Activated CD4-positive, alpha-beta T cell treated with anti-CD3 and anti-CD28 coated beads for 36 hours (primary cell): Measurements from ENCODE around the gene TMF1. TPM values are rescaled to one million over a fixed set of nuclear protein-coding genes. Genes with fewer than 3 reads are reported as not detected.

Experiments
- ATAC-seq: fragments of 200-7000 bp; cut with Tn5 transposase; one replicate; pipeline ENCODE4 v1.10.0; 2021; ENCODE audit warnings: mild to moderate bottlenecking, moderate library complexity
- CTCF ChIA-PET: fragments of 350-600 bp; sonication (Branson Sonifier 250); formaldehyde crosslinking; loops from one replicate; lab custom pipeline; 2021; ENCODE audit warnings: antibody characterized with exemption; lab: Charles Lee
- POLR2A ChIA-PET: fragments of 350-600 bp; sonication (Branson Sonifier 250); formaldehyde crosslinking; loops from one replicate; lab custom pipeline; 2021; ENCODE audit warnings: antibody characterized with exemption, inconsistent platforms; lab: Charles Lee
- DNase-seq: peaks from one replicate; pipeline ENCODE4 v3.0.0-alpha.2; 2020
- H3K27ac Mint-ChIP-seq: one replicate; pipeline ENCODE4 v1.8.0; 2021; ENCODE audit warnings: mixed read lengths
- H3K27me3 Mint-ChIP-seq: one replicate; pipeline ENCODE4 v1.8.0; 2021; ENCODE audit warnings: mixed read lengths
- H3K36me3 Mint-ChIP-seq: one replicate; pipeline ENCODE4 v1.8.0; 2021; ENCODE audit warnings: low read depth, mixed read lengths
- H3K4me1 Mint-ChIP-seq: one replicate; pipeline ENCODE4 v1.8.0; 2021; ENCODE audit warnings: mixed read lengths
- H3K4me3 Mint-ChIP-seq: one replicate; pipeline ENCODE4 v1.8.0; 2021; ENCODE audit warnings: mild to moderate bottlenecking, moderate library complexity, mixed read lengths
- H3K9me3 Mint-ChIP-seq: one replicate; pipeline ENCODE4 v1.8.0; 2021; ENCODE audit warnings: low read depth, mixed read lengths
- intact Hi-C, 2 experiments: fragments of 100-400 bp; cut with DNase I in 1 of 2; cut with micrococcal nuclease in 1 of 2; formaldehyde crosslinking; loops; one replicate each; pipeline versions ENCODE4 v1.14.2 to v1.15.1; 2022 to 2024; cut with DNase I, micrococcal nuclease
- total RNA-seq, 2 experiments: library from RNA; stranded (reverse); gene quantifications; one replicate each; pipeline ENCODE4 v1.2.3, GENCODE V29; 2021

TMF1 gene
- total RNA-seq, 2 experiments from 2014 or later, result 33.2 to 34.1 TPM

GRCh38 chr3:69090021-69090420, 37.9 kb upstream of the TMF1 start:
- Mint-ChIP-seq H3K4me3 (peak overlapping the region; percentile 54), H3K27me3 (no peaks in the 10 kb centered on the region), H3K36me3 (peaks cover 51% of the 10 kb centered on the region), H3K4me1 (peaks cover 66% of the 10 kb centered on the region), H3K27ac (peak overlapping the region; percentile 89), H3K9me3 (no peaks in the 10 kb centered on the region)
- CTCF ChIA-PET, result interaction anchor here (1.5 to 6.7 kb wide), 3 partner anchors 31 to 216 kb away, joined by 4 to 24 read pairs (median 5); partner anchors contain the start of gene TMF1
- intact Hi-C loops, result loop anchor here in 1 of 2 experiments (2.0 kb wide), 1 partner anchor 115 kb away; no protein-coding TSS in a partner anchor
- ATAC-seq (peak; percentile 1), DNase-seq (no peak)
- POLR2A ChIA-PET, result interaction anchor here (0.6 kb wide), 1 partner anchor 16 kb away, joined by 3 read pairs; no protein-coding TSS in a partner anchor

GRCh38 chr3:69088063-69088462, 35.9 kb upstream of the TMF1 start:
- H3K27me3 Mint-ChIP-seq, result no peaks in the 10 kb centered on the region
- H3K4me3 Mint-ChIP-seq, result peak overlapping the region; percentile 65
- ChIA-PET CTCF (interaction anchor here (0.6 to 6.7 kb wide), 6 partner anchors 10 to 44 kb away, joined by 3 to 24 read pairs (median 4); partner anchors contain the start of gene TMF1), POLR2A (no interaction called here)
- peak overlapping the region; percentile 89 for H3K27ac Mint-ChIP-seq
- peaks cover 64% of the 10 kb centered on the region for H3K4me1 Mint-ChIP-seq
- ATAC-seq (peak; percentile 13), DNase-seq (peak; percentile 34)
- peaks cover 41% of the 10 kb centered on the region for H3K36me3 Mint-ChIP-seq
- H3K9me3 Mint-ChIP-seq, result no peaks in the 10 kb centered on the region
- intact Hi-C loops, result loop anchor here (10.0 kb wide), 2 partner anchors 1433 to 1977 kb away; partner anchors contain the start of gene SUCLG2 (in 1 of the 2)

- H3K27ac Mint-ChIP-seq, result peak overlapping the region; percentile 89
- DNase-seq (no peak), ATAC-seq (no peak)
- intact Hi-C loops, result loop anchor here (10.0 kb wide), 2 partner anchors 1432 to 1978 kb away; partner anchors contain the start of gene SUCLG2 (in 1 of the 2)
- ChIA-PET POLR2A (interaction anchor here (0.9 kb wide), 1 partner anchor 18 kb away, joined by 4 read pairs; no protein-coding TSS in a partner anchor), CTCF (interaction anchor here (0.6 to 6.7 kb wide), 8 partner anchors 9 to 218 kb away, joined by 3 to 24 read pairs (median 5); partner anchors contain the start of gene TMF1)
- peaks cover 64% of the 10 kb centered on the region for H3K4me1 Mint-ChIP-seq
- peak overlapping the region; percentile 90 for H3K4me3 Mint-ChIP-seq
- H3K27me3 Mint-ChIP-seq, result no peaks in the 10 kb centered on the region
- H3K36me3 Mint-ChIP-seq, result peaks cover 37% of the 10 kb centered on the region
- H3K9me3 Mint-ChIP-seq, result no peaks in the 10 kb centered on the region
Measured at GRCh38 chr3:69087030-69087791, 35.1 kb upstream of the TMF1 start.

GRCh38 chr3:69085833-69086722, 33.9 kb upstream of the TMF1 start:
- ATAC-seq (peak; percentile 39), DNase-seq (peak; percentile 93)
- Mint-ChIP-seq H3K36me3 (peaks cover 31% of the 10 kb centered on the region), H3K27ac (peak overlapping the region; percentile 97), H3K27me3 (no peaks in the 10 kb centered on the region), H3K4me1 (peaks cover 65% of the 10 kb centered on the region), H3K4me3 (peak overlapping the region; percentile 90), H3K9me3 (no peaks in the 10 kb centered on the region)
- CTCF ChIA-PET, result interaction anchor here (0.8 to 6.7 kb wide), 5 partner anchors 11 to 219 kb away, joined by 3 to 24 read pairs (median 5); partner anchors contain the start of gene TMF1
- intact Hi-C loops, result loop anchor here (2.0 to 10.0 kb wide), 3 partner anchors 1431 to 1979 kb away; partner anchors contain the start of gene SUCLG2 (in 2 of the 2)
- POLR2A ChIA-PET, result interaction anchor here (0.6 to 1.1 kb wide), 3 partner anchors 8 to 95 kb away, joined by 3 to 4 read pairs (median 3); no protein-coding TSS in a partner anchor

- no peak for ATAC-seq
- intact Hi-C loops, result loop anchor here (2.0 to 10.0 kb wide), 3 partner anchors 1430 to 1980 kb away; partner anchors contain the start of gene SUCLG2 (in 2 of the 2)
- Mint-ChIP-seq H3K4me1 (peaks cover 66% of the 10 kb centered on the region), H3K36me3 (peaks cover 24% of the 10 kb centered on the region), H3K27ac (peak overlapping the region; percentile 97), H3K27me3 (no peaks in the 10 kb centered on the region), H3K9me3 (no peaks in the 10 kb centered on the region), H3K4me3 (peak overlapping the region; percentile 90)
- CTCF ChIA-PET, result interaction anchor here (0.9 to 1.5 kb wide), 4 partner anchors 9 to 35 kb away, joined by 3 to 10 read pairs (median 5); no protein-coding TSS in a partner anchor
- peak; percentile 47 for DNase-seq
- POLR2A ChIA-PET, result interaction anchor here (1.0 to 1.1 kb wide), 3 partner anchors 9 to 33 kb away, joined by 3 to 7 read pairs (median 4); partner anchors contain the start of gene TMF1
Measured at GRCh38 chr3:69085168-69085832, 33.2 kb upstream of the TMF1 start.

- Mint-ChIP-seq H3K9me3 (no peaks in the 10 kb centered on the region), H3K36me3 (peaks cover 18% of the 10 kb centered on the region), H3K4me1 (peaks cover 59% of the 10 kb centered on the region), H3K27me3 (no peaks in the 10 kb centered on the region), H3K27ac (peak within 1 kb of the TSS; percentile 97), H3K4me3 (peak within 1 kb of the TSS; percentile 90)
- intact Hi-C loops, result loop anchor here (1.0 to 10.0 kb wide), 5 partner anchors 8 to 1980 kb away; partner anchors contain the start of genes SUCLG2 (in 2 of the 2) and TMF1 (in 2 of the 2)
- ChIA-PET CTCF (interaction anchor here (0.9 to 1.6 kb wide), 4 partner anchors 9 to 36 kb away, joined by 3 to 10 read pairs (median 6); no protein-coding TSS in a partner anchor), POLR2A (interaction anchor here (1.0 to 1.1 kb wide), 3 partner anchors 9 to 32 kb away, joined by 4 to 7 read pairs (median 4); partner anchors contain the start of gene TMF1)
- ATAC-seq (peak; percentile 48), DNase-seq (peak; percentile 97)
Measured at GRCh38 chr3:69084326-69085167, 32.4 kb upstream of the TMF1 start, which contains the start of gene ARL6IP5. Gene ARL6IP5 (plus strand): TSS chr3:69084937. CDS start chr3:69085048, 111 bp downstream.

- Mint-ChIP-seq H3K4me3 (peak overlapping the region; percentile 53), H3K27me3 (no peaks in the 10 kb centered on the region), H3K27ac (peak overlapping the region; percentile 97), H3K36me3 (peaks cover 21% of the 10 kb centered on the region), H3K4me1 (peaks cover 58% of the 10 kb centered on the region), H3K9me3 (no peaks in the 10 kb centered on the region)
- intact Hi-C loops, result loop anchor here (1.0 to 10.0 kb wide), 5 partner anchors 50 to 1982 kb away; partner anchors contain the start of gene SUCLG2 (in 1 of the 2)
- ATAC-seq, result peak; percentile 59
- ChIA-PET POLR2A (interaction anchor here (0.7 to 1.5 kb wide), 4 partner anchors 9 to 31 kb away, joined by 3 to 6 read pairs (median 5); partner anchors contain the start of gene TMF1), CTCF (interaction anchor here (0.5 to 1.6 kb wide), 8 partner anchors 10 to 79 kb away, joined by 3 to 7 read pairs (median 4); partner anchors contain the start of gene TMF1)
- peak; percentile 87 for DNase-seq
Measured at GRCh38 chr3:69082805-69083204, 30.7 kb upstream of the TMF1 start.

- Mint-ChIP-seq H3K4me1 (peaks cover 61% of the 10 kb centered on the region), H3K27me3 (no peaks in the 10 kb centered on the region), H3K36me3 (peaks cover 21% of the 10 kb centered on the region), H3K9me3 (no peaks in the 10 kb centered on the region), H3K27ac (peak overlapping the region; percentile 97), H3K4me3 (peak overlapping the region; percentile 53)
- CTCF ChIA-PET, result interaction anchor here (0.5 to 1.0 kb wide), 7 partner anchors 11 to 79 kb away, joined by 3 to 7 read pairs (median 3); partner anchors contain the start of gene TMF1
- DNase-seq (no peak), ATAC-seq (no peak)
- intact Hi-C loops, result loop anchor here (1.0 to 10.0 kb wide), 5 partner anchors 49 to 1982 kb away; partner anchors contain the start of gene SUCLG2 (in 1 of the 2)
- POLR2A ChIA-PET, result interaction anchor here (0.7 to 1.5 kb wide), 4 partner anchors 9 to 30 kb away, joined by 3 to 6 read pairs (median 5); partner anchors contain the start of gene TMF1
Measured at GRCh38 chr3:69082361-69082760, 30.2 kb upstream of the TMF1 start.
